AG20443 (cell line): Measurements from ENCODE around the gene AKR1B1.
"Not testable (repeated sequence)": the region's sequence is repeated elsewhere in the genome, so short reads cannot be mapped to it uniquely, and the experiment has no call there.

ENCODE experiments used
- DNase-seq: peaks from one replicate; pipeline ENCODE4 v3.0.0; 2012; ENCODE audit warnings: low spot score, mixed read lengths

AKR1B1 gene

GRCh38 chr7:134458806-134459698 lies at the start of gene AKR1B1:
Gene AKR1B1 (minus strand): TSS chr7:134459100. CDS start chr7:134459062, 38 bp downstream.
- peak; percentile 98 for DNase-seq

DNA sequence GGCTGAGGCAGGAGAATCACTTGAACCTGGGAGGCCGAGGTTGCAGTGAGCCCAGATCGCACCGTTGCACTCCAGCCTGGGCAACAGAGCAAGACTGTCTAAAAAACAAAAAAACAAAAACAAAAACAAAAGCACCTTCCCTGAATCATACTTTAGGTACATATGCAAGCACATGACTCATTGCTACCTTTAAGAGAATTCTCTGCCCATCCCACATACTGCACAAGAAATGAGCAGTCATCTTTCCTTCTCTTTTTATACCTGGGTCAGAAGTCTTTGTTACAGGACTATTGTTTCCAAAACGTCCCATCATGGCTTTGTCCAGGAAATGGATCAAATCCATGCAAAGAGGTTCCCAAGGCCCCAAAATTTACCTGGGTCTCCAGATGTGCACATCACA lies 47.0 kb upstream of the AKR1B1 start:
- no peak for DNase-seq

DNA sequence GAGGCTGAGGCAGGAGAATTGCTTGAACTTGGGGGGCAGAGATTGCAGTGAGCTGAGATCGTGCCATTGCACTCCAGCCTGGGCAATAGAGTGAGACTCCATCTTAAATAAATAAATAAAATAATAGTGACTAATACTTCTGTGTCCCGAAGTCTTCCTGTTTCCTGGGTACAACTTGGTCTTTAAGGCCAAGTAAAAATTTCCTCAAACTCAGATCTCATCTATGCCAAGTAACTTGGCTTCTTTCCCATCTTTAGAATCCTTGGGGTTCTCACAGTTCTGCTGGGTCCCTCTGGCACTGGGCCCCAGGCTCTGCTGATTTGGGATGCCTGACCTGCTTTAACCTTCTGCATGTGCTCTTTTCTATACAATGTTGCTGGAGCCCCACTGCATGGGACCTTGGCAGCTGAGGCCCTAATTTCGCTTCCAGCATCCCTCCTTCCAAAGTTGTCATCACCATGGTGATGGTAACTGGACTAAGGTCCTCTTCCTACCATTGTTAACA lies 45.8 kb upstream of the AKR1B1 start:
- DNase-seq: no peak

GRCh38 chr7:134502463-134503371 lies 43.8 kb upstream of the AKR1B1 start:
- DNase-seq: peak; percentile 50

DNA sequence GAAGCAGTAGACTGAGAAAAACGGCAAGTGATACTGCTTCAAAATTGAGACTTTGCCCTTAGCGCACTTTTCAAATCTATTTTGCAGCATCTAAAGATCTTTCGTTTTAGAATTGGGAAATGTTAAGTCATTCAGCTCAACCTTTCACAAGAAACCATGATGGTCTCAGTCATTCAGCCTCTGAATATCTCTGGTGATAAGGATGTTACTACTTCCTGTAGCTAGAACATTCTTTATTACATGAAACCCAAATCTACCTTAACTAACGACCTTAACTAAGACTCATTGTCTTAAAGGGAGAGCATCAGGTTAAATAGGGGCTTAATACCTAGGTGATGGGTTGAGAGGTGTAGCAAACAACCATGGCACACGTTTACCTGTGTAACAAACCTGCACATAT lies 42.1 kb upstream of the AKR1B1 start:
- DNase-seq: no peak

DNA sequence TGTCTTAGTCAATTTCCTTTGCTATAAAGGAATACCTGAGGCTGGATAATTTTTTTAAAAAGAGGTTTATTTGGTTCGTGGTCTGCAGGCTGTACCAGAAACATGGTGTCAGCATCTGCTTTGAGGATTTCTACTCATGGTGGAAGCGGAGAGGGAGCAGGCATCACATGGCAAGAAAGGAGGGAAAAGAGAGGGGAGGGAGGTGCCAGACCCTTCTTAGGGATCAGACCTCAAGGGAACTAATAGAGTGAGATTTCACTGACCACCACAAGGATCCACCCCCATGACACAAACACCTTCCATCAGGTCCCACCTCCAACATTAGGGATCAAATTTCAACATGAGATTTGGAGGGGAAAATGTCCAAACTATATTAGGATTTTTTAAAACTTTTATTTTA lies 41.5 kb upstream of the AKR1B1 start:
- no peak for DNase-seq

- DNase-seq: no peak
Measured at GRCh38 chr7:134495546-134495945, 36.6 kb upstream of the AKR1B1 start.

DNA sequence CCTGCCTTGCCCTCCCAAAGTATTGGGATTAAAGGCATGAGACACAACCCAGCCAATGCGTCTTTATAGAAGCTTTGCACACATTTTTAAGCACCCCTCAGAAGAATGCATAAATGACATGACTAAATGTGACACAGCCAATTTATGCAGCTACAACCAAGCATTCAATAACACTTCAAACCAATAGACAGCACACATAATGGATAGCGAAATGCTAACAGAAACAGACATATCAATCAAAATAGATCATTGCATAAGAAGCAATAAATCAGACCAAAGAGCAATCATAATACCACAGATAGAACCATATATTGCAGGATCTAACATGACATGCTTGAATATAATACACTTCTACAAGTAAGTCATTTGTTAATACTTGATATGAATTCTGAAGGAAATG lies 34.2 kb upstream of the AKR1B1 start:
- no peak for DNase-seq

- DNase-seq: not testable (repeated sequence)
Measured at GRCh38 chr7:134487721-134488120, 28.8 kb upstream of the AKR1B1 start.

- DNase-seq: no peak
Measured at GRCh38 chr7:134485203-134485602, 26.3 kb upstream of the AKR1B1 start.

DNA sequence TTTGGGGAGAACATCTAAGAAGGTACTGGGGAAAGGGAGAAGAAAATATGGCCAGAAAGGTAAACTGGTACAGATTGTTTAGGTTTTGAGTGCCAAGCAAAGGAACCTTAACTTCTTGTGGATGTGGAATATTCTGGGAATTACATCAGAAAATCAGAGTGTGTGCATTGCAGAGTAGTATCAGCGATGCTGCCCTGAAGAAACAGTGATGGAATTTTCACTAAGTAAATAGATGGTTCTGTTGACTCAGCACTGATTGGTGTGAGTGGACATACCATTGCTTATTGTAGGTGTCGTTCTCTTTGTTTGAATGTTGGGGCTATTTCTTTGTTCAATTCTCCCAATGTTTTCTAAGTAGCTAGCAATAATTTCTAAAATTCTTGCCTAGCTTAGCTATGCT lies 24.4 kb upstream of the AKR1B1 start:
- DNase-seq: no peak

DNA sequence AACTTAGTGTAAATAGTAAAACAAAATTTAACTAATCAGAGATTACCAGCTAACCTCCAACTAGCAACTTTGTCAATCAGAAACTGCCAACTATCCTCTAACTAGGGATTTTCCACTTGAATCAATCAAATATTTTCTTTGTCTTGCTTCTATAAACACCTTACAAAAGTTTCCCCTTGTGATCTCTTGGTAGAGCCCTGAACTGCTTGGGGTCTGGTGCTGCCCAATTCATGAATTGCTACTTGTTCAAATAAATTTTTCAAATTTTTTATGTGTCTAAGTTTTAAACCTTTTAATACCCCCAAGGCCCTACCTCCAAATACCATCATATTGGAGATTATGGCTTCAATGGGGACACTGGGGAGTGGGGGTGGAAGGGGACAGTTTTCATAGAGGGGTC lies 24.0 kb upstream of the AKR1B1 start:
- no peak for DNase-seq

GRCh38 chr7:134481167-134481566 lies 22.3 kb upstream of the AKR1B1 start:
- DNase-seq: no peak

DNA sequence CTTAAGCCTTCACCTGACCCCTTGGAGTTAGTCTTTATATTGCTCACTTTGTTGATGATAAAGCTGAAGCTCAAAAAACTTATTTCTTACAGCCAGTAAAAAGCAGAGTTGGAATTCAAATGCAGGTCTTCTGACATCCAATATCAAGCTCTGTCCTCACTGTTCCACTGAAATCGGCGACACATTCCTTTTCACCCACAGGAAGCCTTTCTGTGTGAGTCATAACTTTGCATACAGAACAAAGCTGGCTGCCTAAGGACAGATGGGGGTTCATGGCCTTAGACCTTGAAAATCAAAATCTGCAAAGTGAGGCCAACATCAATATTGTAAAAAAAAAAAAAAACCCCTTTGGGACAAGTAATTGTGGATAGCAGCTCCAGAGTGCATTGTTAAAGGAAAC lies 21.8 kb upstream of the AKR1B1 start:
- DNase-seq: peak; percentile 78

DNA sequence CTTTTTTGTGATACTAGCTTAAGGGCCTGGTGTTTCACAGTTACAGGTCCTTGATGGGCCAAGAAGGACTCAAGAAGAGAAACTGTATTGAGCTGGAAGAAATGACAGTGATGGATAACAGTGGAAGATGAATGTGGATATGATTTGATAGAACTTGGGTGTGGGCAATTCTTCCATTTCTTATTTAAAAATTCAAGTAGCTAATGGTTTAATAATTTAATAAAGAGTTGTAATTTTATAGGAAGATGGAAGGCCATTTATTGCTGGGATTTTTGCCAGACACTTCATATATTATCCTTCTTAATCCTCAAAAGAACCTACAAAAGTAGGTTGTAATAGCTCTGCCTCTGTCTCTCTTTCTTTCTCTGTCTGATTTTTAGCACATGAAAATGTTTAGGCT lies 21.3 kb upstream of the AKR1B1 start:
- DNase-seq: no peak

DNA sequence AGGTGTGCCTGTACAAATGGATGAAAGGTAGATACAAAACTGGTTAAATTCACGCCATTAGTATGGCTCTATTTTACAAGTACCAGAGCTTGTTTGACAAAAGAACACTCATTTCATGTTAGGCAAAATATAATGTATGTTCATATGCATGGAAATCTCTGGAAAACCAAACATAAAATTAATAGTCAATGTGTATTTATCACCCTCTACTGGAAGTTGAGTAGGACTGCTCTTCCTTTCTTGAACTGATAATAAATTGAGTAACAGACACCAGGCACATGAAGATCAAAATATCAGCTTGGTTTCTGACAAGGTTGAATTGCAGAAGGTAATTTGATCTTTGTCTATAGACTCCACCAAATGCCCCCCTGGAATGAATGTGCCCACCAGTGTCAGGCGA lies 19.8 kb upstream of the AKR1B1 start:
- no peak for DNase-seq

DNA sequence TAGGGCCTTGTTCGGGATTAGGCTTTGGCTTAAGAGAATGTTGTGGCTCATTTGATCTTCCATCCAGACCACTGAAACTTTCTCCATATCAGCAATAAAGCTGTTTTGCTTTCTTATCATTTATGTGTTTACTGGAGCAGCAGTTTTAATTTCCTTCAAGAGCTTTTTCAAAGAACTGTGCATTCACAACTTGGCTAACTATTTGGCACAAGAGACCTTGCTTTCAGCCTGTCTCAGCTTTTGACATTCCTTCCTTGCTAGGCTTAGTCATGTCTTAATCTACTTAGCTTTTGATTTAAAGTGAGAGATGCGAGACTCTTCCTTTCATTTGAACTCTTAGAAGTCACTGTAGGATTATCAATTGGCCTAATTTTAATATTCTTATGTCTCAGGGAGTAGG lies 19.1 kb upstream of the AKR1B1 start:
- DNase-seq: no peak

GRCh38 chr7:134476044-134476443 lies 17.1 kb upstream of the AKR1B1 start:
- DNase-seq: no peak

- no peak for DNase-seq
Measured at GRCh38 chr7:134474828-134475227, 15.9 kb upstream of the AKR1B1 start.

DNA sequence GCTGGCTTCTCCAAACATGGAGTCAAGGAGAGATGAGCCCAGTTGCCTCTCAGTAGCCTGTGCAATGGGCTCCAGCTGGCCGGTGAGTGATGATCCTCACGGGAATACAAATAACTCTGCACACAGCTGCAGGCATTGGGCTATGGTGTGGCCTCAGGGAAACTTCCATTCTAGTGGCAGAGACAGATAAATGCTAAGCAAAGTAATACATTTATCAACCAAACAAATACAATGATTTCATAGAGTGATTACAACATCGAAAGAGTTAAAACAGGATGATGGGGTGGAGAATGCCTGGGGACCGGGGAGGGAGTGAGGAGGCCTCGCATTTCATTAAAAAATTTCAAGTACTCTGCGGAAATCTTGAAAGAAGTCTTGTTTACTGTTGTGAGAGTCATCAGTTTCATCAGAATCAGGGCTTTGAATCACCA lies 15.0 kb upstream of the AKR1B1 start:
- peak; percentile 54 for DNase-seq

DNA sequence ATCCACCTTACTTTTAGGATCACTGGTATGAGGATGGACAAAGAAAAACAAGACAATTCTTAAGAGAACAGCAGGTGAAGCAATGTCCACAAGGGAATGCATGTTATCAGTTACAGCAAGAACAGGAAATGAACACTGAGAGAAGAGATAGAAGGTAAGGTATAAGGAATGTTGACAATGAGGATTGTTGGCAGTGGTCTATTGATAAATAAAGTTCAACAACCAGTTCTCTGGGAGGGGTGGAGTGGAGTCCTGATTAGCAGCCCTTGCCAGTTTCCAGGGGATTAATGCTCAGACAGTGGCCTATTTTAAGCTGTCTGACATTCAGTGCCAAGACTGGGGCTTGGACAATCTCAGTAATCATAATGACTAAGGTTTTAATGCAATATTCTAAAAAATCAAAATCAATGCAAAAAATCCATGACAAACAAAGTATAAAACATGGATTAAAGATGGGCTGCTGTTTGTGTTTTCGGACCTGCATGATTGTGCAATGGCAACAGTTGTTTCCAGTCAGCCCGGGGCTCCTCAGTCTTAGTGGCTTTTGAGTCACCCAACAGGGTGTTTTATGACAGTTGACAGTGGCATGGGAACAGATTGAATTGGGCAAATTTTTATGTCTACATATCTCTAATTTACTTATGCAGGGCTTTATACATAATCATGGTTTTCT lies 13.8 kb upstream of the AKR1B1 start:
- no peak for DNase-seq

DNA sequence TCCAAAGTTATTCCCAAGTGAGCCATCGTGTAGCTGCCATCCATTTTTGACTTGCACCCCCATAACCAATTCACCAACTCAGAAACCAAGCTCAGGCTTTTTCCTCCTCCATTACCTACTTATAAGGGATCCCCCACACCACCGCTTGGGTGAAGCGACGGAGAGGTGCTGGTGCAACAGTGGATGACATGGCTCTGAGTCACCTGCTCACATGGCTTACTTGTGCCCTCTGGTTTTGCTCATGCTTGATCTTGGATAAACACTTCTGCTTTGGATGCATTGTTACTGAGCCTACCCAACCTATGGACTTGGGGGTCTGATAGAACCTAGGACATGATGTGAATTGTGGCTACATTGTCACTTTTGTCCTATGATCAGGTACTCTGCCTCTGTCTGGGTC lies 12.0 kb upstream of the AKR1B1 start:
- peak; percentile 50 for DNase-seq
